Karpas-422 (cell line): ENCODE measurements around the gene FAM153A. TPM values are rescaled to one million over a fixed set of nuclear protein-coding genes. Genes with fewer than 3 reads are reported as not detected.
"Not testable (repeated sequence)": the region's sequence is repeated elsewhere in the genome, so short reads cannot be mapped to it uniquely, and the experiment has no call there.

Experiments
- DNase-seq: peaks from one replicate; pipeline ENCODE4 v3.0.0-alpha.2; 2015
- H2AFZ ChIP-seq: fragments of 200-600 bp; sonication (generic); 2 replicates; pipeline ENCODE4 v1.6.1; 2014; ENCODE audit warnings: antibody characterized with exemption, low read length, mixed read lengths
- H3K27ac ChIP-seq: fragments of 200-600 bp; sonication (generic); 2 replicates; pipeline ENCODE4 v1.5.1; 2014; ENCODE audit warnings: mild to moderate bottlenecking, low read length, moderate library complexity
- H3K27me3 ChIP-seq: fragments of 200-600 bp; sonication (generic); 2 replicates; pipeline ENCODE4 v1.6.1; 2014; ENCODE audit warnings: low read length, mixed read lengths
- H3K36me3 ChIP-seq: fragments of 200-600 bp; sonication (generic); 2 replicates; pipeline ENCODE4 v1.6.1; 2014; ENCODE audit warnings: low read length, mixed read lengths; ENCODE audit not compliant: insufficient read depth
- H3K4me1 ChIP-seq: fragments of 200-600 bp; sonication (generic); 2 replicates; pipeline ENCODE4 v1.6.1; 2014; ENCODE audit warnings: mild to moderate bottlenecking, low read length, mixed read lengths
- H3K4me2 ChIP-seq: fragments of 200-600 bp; sonication (generic); 2 replicates; pipeline ENCODE4 v1.6.1; 2014; ENCODE audit warnings: low read length, low read depth, mild to moderate bottlenecking; ENCODE audit not compliant: poor library complexity, severe bottlenecking
- H3K4me3 ChIP-seq: fragments of 200-600 bp; sonication (generic); 2 replicates; pipeline ENCODE4 v1.5.1; 2014; ENCODE audit warnings: mild to moderate bottlenecking, antibody characterized with exemption, low read length, mixed read lengths
- H3K79me2 ChIP-seq: fragments of 200-600 bp; sonication (generic); 2 replicates; pipeline ENCODE4 v1.6.1; 2014; ENCODE audit warnings: mild to moderate bottlenecking, low read length, mixed read lengths
- H3K9ac ChIP-seq: fragments of 200-600 bp; sonication (generic); 2 replicates; pipeline ENCODE4 v1.6.0; 2014; ENCODE audit warnings: low read length
- H3K9me2 ChIP-seq: fragments of 200-600 bp; sonication (generic), shearing (Covaris generic); replicated peaks from 2 replicates; pipeline ENCODE4 v1.6.0; 2014; ENCODE audit warnings: mild to moderate bottlenecking, low read length, moderate library complexity; ENCODE audit not compliant: insufficient read depth
- H3K9me3 ChIP-seq: fragments of 300-700, 200-600 bp; sonication (generic); 2 replicates; pipeline ENCODE4 v1.6.1; 2014; ENCODE audit warnings: low read length, mixed read lengths
- H4K20me1 ChIP-seq: fragments of 200-600 bp; sonication (generic); 2 replicates; pipeline ENCODE4 v1.6.1; 2014; ENCODE audit warnings: mild to moderate bottlenecking, antibody characterized with exemption, low read length, low read depth; ENCODE audit not compliant: insufficient read depth
- total RNA-seq: library from RNA; depleted of rRNA; stranded (reverse); fragments of >200 nt; shearing (Covaris generic); gene quantifications from 2 replicates; pipeline ENCODE4 v1.2.3, GENCODE V29; 2014; ENCODE audit warnings: low replicate concordance

Gene FAM153A
- total RNA-seq, 1 experiment from 2014 or later = not detected

- not testable (repeated sequence) for H4K20me1 ChIP-seq, H3K36me3 ChIP-seq, H3K4me3 ChIP-seq, H3K4me2 ChIP-seq, H3K9ac ChIP-seq, H3K27me3 ChIP-seq, H3K9me3 ChIP-seq, H3K9me2 ChIP-seq, H3K27ac ChIP-seq, H3K79me2 ChIP-seq, H2AFZ ChIP-seq, DNase-seq, H3K4me1 ChIP-seq
Measured at GRCh38 chr5:177809209-177809913, 26.7 kb upstream of the FAM153A start.

- H4K20me1 ChIP-seq, H2AFZ ChIP-seq, DNase-seq, H3K79me2 ChIP-seq, H3K36me3 ChIP-seq, H3K27me3 ChIP-seq, H3K9me3 ChIP-seq, H3K4me1 ChIP-seq, H3K4me2 ChIP-seq, H3K27ac ChIP-seq, H3K9ac ChIP-seq, H3K4me3 ChIP-seq, H3K9me2 ChIP-seq: not testable (repeated sequence)
Measured at GRCh38 chr5:177808420-177808819, 25.7 kb upstream of the FAM153A start.

- DNase-seq, H4K20me1 ChIP-seq, H3K4me2 ChIP-seq, H3K4me1 ChIP-seq, H3K36me3 ChIP-seq, H3K9me2 ChIP-seq, H2AFZ ChIP-seq, H3K9ac ChIP-seq, H3K27ac ChIP-seq, H3K79me2 ChIP-seq, H3K27me3 ChIP-seq, H3K9me3 ChIP-seq, H3K4me3 ChIP-seq: not testable (repeated sequence)
Measured at GRCh38 chr5:177807265-177807664, 24.6 kb upstream of the FAM153A start.

- not testable (repeated sequence) for H3K9ac ChIP-seq, H3K27me3 ChIP-seq, H3K4me1 ChIP-seq, H3K4me3 ChIP-seq, H3K9me3 ChIP-seq, H3K27ac ChIP-seq, H4K20me1 ChIP-seq, H3K79me2 ChIP-seq, H2AFZ ChIP-seq, H3K36me3 ChIP-seq, H3K9me2 ChIP-seq, H3K4me2 ChIP-seq, DNase-seq
Measured at GRCh38 chr5:177801427-177801826, 18.7 kb upstream of the FAM153A start.

- H2AFZ ChIP-seq, DNase-seq, H3K9me2 ChIP-seq, H3K79me2 ChIP-seq, H3K4me2 ChIP-seq, H3K9ac ChIP-seq, H3K36me3 ChIP-seq, H3K4me1 ChIP-seq, H3K27ac ChIP-seq, H4K20me1 ChIP-seq, H3K27me3 ChIP-seq, H3K4me3 ChIP-seq, H3K9me3 ChIP-seq: not testable (repeated sequence)
Measured at GRCh38 chr5:177798237-177798840, 15.6 kb upstream of the FAM153A start.

GRCh38 chr5:177793272-177793671 is 10.6 kb upstream of the FAM153A start:
- not testable (repeated sequence) for DNase-seq, H2AFZ ChIP-seq, H3K36me3 ChIP-seq, H3K4me2 ChIP-seq, H3K9ac ChIP-seq, H3K9me2 ChIP-seq, H3K4me3 ChIP-seq, H3K9me3 ChIP-seq, H4K20me1 ChIP-seq, H3K27me3 ChIP-seq, H3K79me2 ChIP-seq, H3K4me1 ChIP-seq, H3K27ac ChIP-seq

- H3K4me2 ChIP-seq, H3K9me3 ChIP-seq, H4K20me1 ChIP-seq, H2AFZ ChIP-seq, H3K9me2 ChIP-seq, H3K27me3 ChIP-seq, H3K9ac ChIP-seq, H3K79me2 ChIP-seq, H3K27ac ChIP-seq, DNase-seq, H3K4me3 ChIP-seq, H3K36me3 ChIP-seq, H3K4me1 ChIP-seq: not testable (repeated sequence)
Measured at GRCh38 chr5:177791649-177792048, 8.9 kb upstream of the FAM153A start.

GRCh38 chr5:177782169-177782568 is 530 bp downstream of the FAM153A start:
- DNase-seq, H3K9me2 ChIP-seq, H2AFZ ChIP-seq, H3K27ac ChIP-seq, H3K4me1 ChIP-seq, H3K4me3 ChIP-seq, H3K79me2 ChIP-seq, H3K9me3 ChIP-seq, H3K9ac ChIP-seq, H3K4me2 ChIP-seq, H4K20me1 ChIP-seq, H3K36me3 ChIP-seq, H3K27me3 ChIP-seq: not testable (repeated sequence)
